ENCODE results near the gene NAA40.

DNA sequence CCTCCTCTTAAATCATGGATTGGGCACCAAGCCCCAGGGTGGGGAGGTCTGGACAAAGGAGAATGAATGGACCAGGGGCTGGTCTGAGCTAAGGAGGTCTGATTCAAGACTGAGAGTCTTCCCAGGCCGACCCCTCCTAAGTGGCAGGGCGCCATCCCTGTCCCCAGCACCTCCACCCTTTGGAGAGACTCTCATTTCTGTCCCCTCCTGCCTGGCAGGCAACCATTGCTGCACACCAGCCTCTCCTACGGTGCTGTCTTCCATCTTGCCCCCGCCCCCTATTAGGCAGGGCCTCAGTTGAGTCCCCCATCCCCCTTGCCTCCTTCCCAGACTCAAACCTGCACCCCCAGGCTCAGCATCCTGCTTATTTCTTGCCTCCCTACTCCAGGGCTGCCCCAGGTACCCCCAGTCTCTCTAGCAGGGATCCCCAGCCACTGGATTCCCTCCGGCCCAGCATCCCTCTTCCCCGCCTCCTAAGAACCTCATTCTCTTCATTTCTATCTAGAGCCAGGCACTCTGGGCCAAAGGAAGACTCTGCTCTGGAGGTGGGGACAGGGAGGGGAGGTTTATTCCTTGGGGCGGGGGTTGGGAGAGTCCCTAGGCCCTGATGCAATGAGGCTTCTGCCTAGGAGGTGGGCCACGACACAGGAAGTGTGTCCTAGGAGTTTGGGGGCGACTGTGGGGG lies 20.2 kb upstream of the NAA40 start:
- TF ChIP-seq POLR2AphosphoS5 (IDR thresholded peaks at IDR 0.05; ENCODE audit: low read depth, low read length) (no peak), TAF1 (IDR thresholded peaks at IDR 0.05; ENCODE audit: low read depth, low read length) (no peak), POLR2A (IDR thresholded peaks at IDR 0.05; ENCODE audit: low read depth, low read length) (no peak), POU2F2 (IDR thresholded peaks at IDR 0.05; ENCODE audit: low read depth, low read length) (no peak), SPI1 (IDR thresholded peaks at IDR 0.05; ENCODE audit: low read depth, low read length) (no peak), PAX5 (IDR thresholded peaks at IDR 0.05; ENCODE audit: insufficient read depth, low read length, severe bottlenecking) (no peak)
